Medulla oblongata (tissue), 1 donor: Measurements from ENCODE around the gene IL11.
A peak's percentile ranks its signal among the peaks of the same experiment; 100 is the strongest.

Source experiments
- DNase-seq: peaks from one replicate; pipeline ENCODE4 v3.0.0-alpha.2; 2015; ENCODE audit errors: extremely low spot score

The IL11 gene

GRCh38 chr19:55372316-55373081, 2.2 kb upstream of the IL11 start:
- DNase-seq: no peak

- DNase-seq: no peak
Observed at GRCh38 chr19:55369653-55370304, 484 bp downstream of the IL11 start.

DNA sequence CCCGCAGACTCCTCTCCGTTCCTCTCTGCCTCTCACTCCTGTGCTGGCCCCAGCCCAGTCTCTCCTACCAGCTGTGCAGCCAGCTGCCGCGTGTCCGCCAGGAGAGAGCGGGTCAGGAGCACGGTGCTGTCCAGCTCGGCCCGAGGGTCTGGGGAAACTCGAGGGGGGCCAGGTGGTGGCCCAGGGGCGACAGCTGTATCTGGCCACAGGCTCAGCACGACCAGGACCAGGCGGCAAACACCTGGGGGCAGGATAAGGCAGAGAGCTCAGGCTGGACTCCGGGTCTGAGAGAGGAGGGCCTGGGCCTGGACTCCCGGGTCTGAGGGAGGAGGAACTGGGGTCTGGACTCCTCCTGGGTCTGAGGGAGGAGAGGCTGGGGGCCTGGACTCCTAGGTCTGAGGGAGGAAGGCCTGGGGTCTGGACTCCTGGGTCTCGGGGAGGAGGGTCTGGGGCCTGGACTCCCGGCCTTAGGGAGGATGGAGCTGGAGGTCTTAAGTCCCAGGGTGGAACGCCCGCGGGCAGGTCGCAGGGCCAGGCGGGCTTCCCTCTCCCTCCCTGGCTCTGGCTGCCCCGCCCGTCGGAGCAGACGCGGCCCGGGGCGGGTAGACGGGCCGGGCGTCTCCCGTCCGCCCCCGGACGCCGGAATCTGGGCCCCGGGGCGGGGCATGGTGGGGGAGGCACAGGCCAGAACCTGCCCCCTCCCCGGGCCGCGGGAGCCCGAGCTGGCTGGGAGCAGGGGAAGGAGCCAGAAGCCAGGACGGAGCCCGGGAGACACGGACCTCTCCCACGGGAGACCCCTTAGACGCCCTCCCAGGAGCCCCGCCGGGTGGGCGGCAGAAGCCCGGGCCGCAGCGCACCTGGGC, 1.3 kb downstream of the IL11 start:
- DNase-seq: no peak

DNA sequence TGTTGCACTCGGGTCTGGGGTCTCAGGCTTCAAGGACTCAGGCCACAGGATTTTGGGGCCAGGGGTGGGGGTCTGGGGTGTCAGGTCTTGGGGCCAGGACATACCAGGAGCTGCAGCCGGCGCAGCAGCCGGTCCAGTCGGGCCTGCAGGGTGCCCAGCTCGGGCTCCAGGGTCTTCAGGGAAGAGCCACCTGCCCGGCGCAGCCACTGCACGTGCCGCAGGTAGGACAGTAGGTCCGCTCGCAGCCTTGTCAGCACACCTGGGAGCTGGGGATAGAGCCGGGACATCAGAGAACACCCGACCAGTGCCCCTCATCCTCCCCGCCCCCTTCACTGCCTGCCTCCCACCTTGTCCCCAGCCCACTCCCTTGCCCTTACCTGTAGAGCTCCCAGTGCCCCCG, 2.2 kb downstream of the IL11 start:
- DNase-seq: no peak

- DNase-seq: no peak
Observed at GRCh38 chr19:55366790-55367189, 3.5 kb downstream of the IL11 start.

DNA sequence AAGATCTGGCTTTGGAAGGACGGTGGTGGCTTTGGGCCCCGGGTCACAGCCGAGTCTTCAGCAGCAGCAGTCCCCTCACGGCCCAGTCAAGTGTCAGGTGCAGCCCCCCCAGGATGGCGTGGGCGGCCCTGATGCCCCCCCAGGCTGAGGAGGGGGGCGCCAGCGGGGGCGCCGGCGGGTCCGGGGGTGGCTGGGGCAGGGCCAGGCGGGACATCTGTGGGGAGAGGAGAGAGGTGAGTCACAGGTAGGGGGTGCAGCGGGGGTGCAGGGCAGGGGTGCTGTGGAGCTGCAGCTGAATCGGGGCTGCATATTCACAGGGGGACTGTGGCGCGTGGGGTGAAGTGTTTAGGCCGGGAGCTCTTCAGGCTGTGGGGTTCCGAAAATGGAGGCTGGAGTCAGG, 4.3 kb downstream of the IL11 start:
- DNase-seq: no peak

DNA sequence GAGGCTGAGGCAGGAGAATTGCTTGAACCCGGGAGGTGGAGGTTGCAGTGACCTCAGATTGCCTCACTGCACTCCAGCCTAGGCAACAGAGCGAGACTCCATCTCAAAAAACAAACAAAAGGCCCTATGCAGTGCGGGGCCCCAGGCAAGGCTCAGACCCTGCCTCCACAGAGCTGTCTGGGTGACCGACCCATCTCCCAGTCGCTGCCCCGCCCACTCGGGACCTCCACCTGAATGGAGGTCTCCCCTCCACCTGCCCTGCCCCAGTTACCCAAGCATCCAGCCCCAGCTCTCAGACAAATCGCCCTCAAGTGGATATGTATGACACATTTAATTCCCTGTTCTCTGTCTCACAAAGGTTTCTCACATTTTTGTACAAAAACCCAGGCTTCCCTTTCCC, 5.0 kb downstream of the IL11 start:
- no peak for DNase-seq

DNA sequence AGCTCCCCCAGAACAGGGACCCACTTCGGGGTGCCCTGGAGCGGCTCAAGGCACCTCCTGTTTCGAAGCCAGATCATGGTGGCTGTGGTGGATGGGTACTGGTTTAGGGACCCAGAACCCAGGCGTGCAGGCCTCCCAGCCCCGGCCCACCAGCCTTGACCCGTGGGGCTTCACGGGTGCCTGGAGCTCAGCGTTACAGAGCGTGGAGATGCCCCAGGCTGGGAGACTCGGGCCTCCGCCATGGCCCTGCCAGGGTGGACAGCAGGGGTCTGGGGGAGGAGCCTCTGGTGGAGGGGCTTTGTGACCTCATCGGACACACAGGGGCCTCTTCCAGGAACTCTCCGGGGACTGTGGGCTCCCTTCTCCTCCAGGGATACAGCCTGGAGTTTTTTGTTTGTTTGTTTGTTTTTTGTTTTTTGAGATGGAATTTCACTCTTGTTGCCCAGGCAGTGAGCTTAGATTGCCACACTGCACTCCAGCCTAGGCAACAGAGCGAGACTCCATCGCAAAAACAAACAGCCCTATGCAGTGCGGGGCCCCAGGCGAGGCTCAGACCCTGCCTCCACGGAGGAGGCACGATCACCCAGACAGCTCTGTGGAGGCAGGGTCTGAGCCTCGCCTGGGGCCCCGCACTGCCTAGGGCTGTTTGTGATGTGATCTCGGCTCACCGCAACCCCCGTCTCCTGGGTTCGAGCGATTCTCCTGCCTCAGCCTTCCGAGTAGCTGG, 7.1 kb downstream of the IL11 start, which contains the start of gene GARIN5B:
GARIN5B (minus strand) TSS at position 271 of the 727 bp plus-strand sequence; CDS start at position 77, 194 bp downstream.
- DNase-seq: no peak

- no peak for DNase-seq
Observed at GRCh38 chr19:55362174-55362989, 7.9 kb downstream of the IL11 start.

GRCh38 chr19:55360902-55361301, 9.4 kb downstream of the IL11 start:
- no peak for DNase-seq

GRCh38 chr19:55358943-55359908, 11.0 kb downstream of the IL11 start:
- DNase-seq: no peak

GRCh38 chr19:55358493-55358892, 11.8 kb downstream of the IL11 start:
- no peak for DNase-seq

- DNase-seq: no peak
Observed at GRCh38 chr19:55355213-55355821, 14.9 kb downstream of the IL11 start.

DNA sequence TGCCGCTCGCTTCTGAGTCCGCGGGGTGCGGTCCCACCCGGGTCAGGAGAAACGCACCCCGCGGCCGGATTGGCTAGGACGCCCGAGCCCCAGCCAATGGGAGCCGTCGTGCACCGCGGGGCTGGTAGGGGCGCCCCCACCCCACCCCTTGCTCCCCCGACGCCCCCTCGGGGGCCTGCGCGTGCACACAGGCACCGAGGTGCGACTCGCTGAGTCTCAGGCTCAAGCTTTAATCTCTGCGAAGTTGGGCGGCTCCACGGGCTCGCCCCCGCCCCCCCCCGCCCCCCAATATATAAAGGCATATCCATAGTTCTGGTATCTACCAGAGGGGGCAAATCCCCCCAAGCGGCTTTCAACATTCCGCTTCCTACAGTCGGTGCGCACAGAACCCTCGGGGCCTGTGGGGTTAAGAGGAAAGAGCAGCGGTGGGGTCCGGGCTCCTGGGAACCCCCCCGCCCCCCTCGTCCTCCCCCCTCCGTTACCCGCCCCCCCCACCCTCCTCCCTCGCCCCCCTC, 15.5 kb downstream of the IL11 start, which contains the start of gene COX6B2:
COX6B2 (minus strand) TSS at position 22 of the 515 bp plus-strand sequence. CDS start 198 bp downstream, outside the sequence.
- no peak for DNase-seq

- DNase-seq: peak; percentile 7
Observed at GRCh38 chr19:55353803-55354697, 16.2 kb downstream of the IL11 start.

DNA sequence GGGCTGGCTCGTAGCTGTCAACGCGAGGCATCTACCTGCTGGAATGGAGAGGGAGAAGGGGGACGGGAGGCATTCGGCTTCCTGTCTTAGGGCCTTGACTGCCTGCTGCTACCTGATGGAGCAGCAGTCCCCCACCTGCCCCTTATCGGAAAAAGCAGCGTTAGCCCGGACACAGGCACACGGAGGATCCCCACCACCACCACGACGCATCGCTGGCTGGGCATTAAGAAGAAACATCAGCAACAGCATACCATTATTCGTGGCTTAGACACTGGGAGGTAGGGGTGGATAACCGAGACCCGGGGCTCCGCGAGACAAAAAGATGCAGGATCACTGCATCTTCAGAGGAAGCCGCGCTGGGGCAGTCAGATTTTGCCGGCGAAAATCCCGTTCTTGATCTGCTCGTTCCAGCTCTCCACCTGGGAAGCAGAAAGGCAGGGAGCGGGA, 16.9 kb downstream of the IL11 start:
- DNase-seq: no peak

- no peak for DNase-seq
Observed at GRCh38 chr19:55352549-55353145, 17.6 kb downstream of the IL11 start.
